B cell (primary cell): ENCODE results near the gene CENPB. TPM values are rescaled to one million over a fixed set of nuclear protein-coding genes. Genes with fewer than 3 reads are reported as not detected.

Experiments used
- ATAC-seq: fragments of 200-7000 bp; cut with Tn5 transposase; one replicate; pipeline ENCODE4 v1.10.0; 2021; ENCODE audit warnings: low read depth, mild to moderate bottlenecking, moderate number of reproducible peaks, moderate library complexity
- CTCF ChIA-PET: fragments of 350-600 bp; sonication (Branson Sonifier 250); formaldehyde crosslinking; loops from one replicate; lab custom pipeline; 2021; ENCODE audit warnings: antibody characterized with exemption, inconsistent platforms; lab: Charles Lee
- POLR2A ChIA-PET: fragments of 350-600 bp; sonication (Branson Sonifier 250); formaldehyde crosslinking; loops from one replicate; lab custom pipeline; 2021; ENCODE audit warnings: antibody characterized with exemption; lab: Charles Lee
- DNase-seq: peaks from one replicate; pipeline ENCODE4 v3.0.0; 2013
- H2AFZ ChIP-seq: 2 replicates; pipeline ENCODE4 v1.6.1; 2012; ENCODE audit warnings: mild to moderate bottlenecking, low read depth, low read length; ENCODE audit not compliant: insufficient read depth, poor library complexity, severe bottlenecking
- H3K27ac ChIP-seq, 2 donors: 1 replicate in 1 of 2; 2 replicates in 1 of 2; pipeline ENCODE4 v1.5.1; 2012 to 2013; ENCODE audit warnings: low read length in 2 of 2, mild to moderate bottlenecking in 2 of 2, moderate library complexity in 1 of 2
- H3K27me3 ChIP-seq, 4 experiments: fragments of 200-600 bp in 1 of 4; sonication (generic) in 1 of 4; replicated peaks in 1 of 4; 1 replicate in 2 of 4; 2 replicates in 2 of 4; pipeline versions ENCODE4 v1.6.1 to v1.7.0; 2013 to 2016; ENCODE audit warnings: low read length in 3 of 4, mild to moderate bottlenecking in 2 of 4, mixed read lengths in 1 of 4, moderate library complexity in 1 of 4; ENCODE audit not compliant: insufficient read depth in 4 of 4, control insufficient read depth in 3 of 4; ENCODE audit errors: control extremely low read depth in 1 of 4
- H3K36me3 ChIP-seq, 2 experiments: replicated peaks in 1 of 2; 1 replicate in 1 of 2; 2 replicates in 1 of 2; pipeline versions ENCODE4 v1.6.1 to v1.7.1; 2013; ENCODE audit warnings: low read length in 1 of 2; ENCODE audit not compliant: insufficient read depth in 2 of 2, control insufficient read depth in 1 of 2; ENCODE audit errors: control extremely low read depth in 1 of 2, extremely low read depth in 1 of 2
- H3K4me1 ChIP-seq, 2 donors: fragments of 200-600 bp in 1 of 2; sonication (generic) in 1 of 2; 1 replicate in 1 of 2; 2 replicates in 1 of 2; pipeline versions ENCODE4 v1.5.1 to v1.6.1; 2013 to 2017; ENCODE audit warnings: low read length in 2 of 2; ENCODE audit not compliant: control insufficient read depth in 2 of 2, insufficient read depth in 2 of 2
- H3K4me2 ChIP-seq: replicated peaks from 2 replicates; pipeline ENCODE3; 2012; ENCODE audit warnings: mild to moderate bottlenecking, low read depth, low read length; ENCODE audit not compliant: poor library complexity, severe bottlenecking
- H3K4me3 ChIP-seq, 5 experiments: fragments of 200-600 bp in 1 of 5; sonication (generic) in 1 of 5; 1 replicate in 3 of 5; 2 replicates in 2 of 5; pipeline versions ENCODE4 v1.5.1 to v1.7.0; 2011 to 2016; ENCODE audit warnings: low read length in 4 of 5, mild to moderate bottlenecking in 4 of 5, low read depth in 2 of 5, control low read depth in 1 of 5, moderate library complexity in 1 of 5; ENCODE audit not compliant: insufficient read depth in 1 of 5; ENCODE audit errors: control extremely low read depth in 1 of 5, extremely low read depth in 1 of 5
- H3K79me2 ChIP-seq: fragments of 200-600 bp; sonication (generic); one replicate; pipeline ENCODE4 v1.6.0; 2016; ENCODE audit warnings: low read length; ENCODE audit not compliant: control insufficient read depth, insufficient read depth
- H3K9ac ChIP-seq: fragments of 200-600 bp; sonication (generic); 2 replicates; pipeline ENCODE4 v1.6.1; 2017; ENCODE audit warnings: mild to moderate bottlenecking, low read length, moderate library complexity
- H3K9me3 ChIP-seq, 3 donors: one replicate each; pipeline versions ENCODE4 v1.6.1 to v1.7.1; 2013; ENCODE audit warnings: low read length in 2 of 3; ENCODE audit not compliant: control insufficient read depth in 2 of 3, insufficient read depth in 1 of 3; ENCODE audit errors: control extremely low read depth in 1 of 3
- H4K20me1 ChIP-seq: 2 replicates; pipeline ENCODE4 v1.6.0; 2012; ENCODE audit warnings: mild to moderate bottlenecking, low read length; ENCODE audit not compliant: insufficient read depth, control insufficient read depth, poor library complexity, severe bottlenecking
- H3K27ac Mint-ChIP-seq: one replicate; pipeline ENCODE4 v1.8.0; 2021; ENCODE audit warnings: mixed read lengths
- H3K27me3 Mint-ChIP-seq: one replicate; pipeline ENCODE4 v1.8.0; 2021; ENCODE audit warnings: mixed read lengths
- H3K4me1 Mint-ChIP-seq: one replicate; pipeline ENCODE4 v1.8.0; 2021; ENCODE audit warnings: mixed read lengths
- H3K4me3 Mint-ChIP-seq: one replicate; pipeline ENCODE4 v1.8.0; 2021; ENCODE audit warnings: mixed read lengths
- H3K9me3 Mint-ChIP-seq: one replicate; pipeline ENCODE4 v1.8.0; 2022; ENCODE audit warnings: mixed read lengths; ENCODE audit not compliant: insufficient read depth
- EZH2 ChIP-seq: IDR thresholded peaks from 2 replicates; pipeline ENCODE4 v1.6.1; 2012; ENCODE audit warnings: borderline replicate concordance, low read depth, mild to moderate bottlenecking, moderate library complexity, low read length; ENCODE audit not compliant: insufficient read depth, poor library complexity, severe bottlenecking
- WGBS: methylation state at CpG from one replicate; pipeline ENCODE4 v1.1.5; 2013; ENCODE audit warnings: missing lambda C conversion rate; ENCODE audit not compliant: insufficient coverage; 5-methylcytosine and 5-hydroxymethylcytosine counted together
- intact Hi-C: fragments of 100-400 bp; cut with micrococcal nuclease; formaldehyde crosslinking; loops from one replicate; pipeline ENCODE4 v1.10.0; 2022
- polyA plus RNA-seq: library from polyadenylated mRNA; depleted of rRNA; stranded (reverse); fragments of >200 nt; gene quantifications from 2 replicates; pipeline ENCODE4 v1.2.3, GENCODE V29; 2012
- total RNA-seq, 2 donors: library from RNA; stranded (reverse); fragments of 120-200 nt in 1 of 2; gene quantifications; 1 replicate in 1 of 2; 2 replicates in 1 of 2; pipeline versions ENCODE4 v1.2.3 to v1.2.4, GENCODE V29; 2013 to 2022
- TF ChIP-seq, protein P1 (sequence below): fragments of 200-600 bp; IDR thresholded peaks from one replicate; pipeline ENCODE4 v1.8.0; 2022; ENCODE audit warnings: antibody characterized with exemption, mild to moderate bottlenecking

CENPB gene
- total and polyA plus RNA-seq, 2 donors (not counting 1 experiment from before 2014, with no cell fraction given) = 13.3 to 46.4 TPM

DNA sequence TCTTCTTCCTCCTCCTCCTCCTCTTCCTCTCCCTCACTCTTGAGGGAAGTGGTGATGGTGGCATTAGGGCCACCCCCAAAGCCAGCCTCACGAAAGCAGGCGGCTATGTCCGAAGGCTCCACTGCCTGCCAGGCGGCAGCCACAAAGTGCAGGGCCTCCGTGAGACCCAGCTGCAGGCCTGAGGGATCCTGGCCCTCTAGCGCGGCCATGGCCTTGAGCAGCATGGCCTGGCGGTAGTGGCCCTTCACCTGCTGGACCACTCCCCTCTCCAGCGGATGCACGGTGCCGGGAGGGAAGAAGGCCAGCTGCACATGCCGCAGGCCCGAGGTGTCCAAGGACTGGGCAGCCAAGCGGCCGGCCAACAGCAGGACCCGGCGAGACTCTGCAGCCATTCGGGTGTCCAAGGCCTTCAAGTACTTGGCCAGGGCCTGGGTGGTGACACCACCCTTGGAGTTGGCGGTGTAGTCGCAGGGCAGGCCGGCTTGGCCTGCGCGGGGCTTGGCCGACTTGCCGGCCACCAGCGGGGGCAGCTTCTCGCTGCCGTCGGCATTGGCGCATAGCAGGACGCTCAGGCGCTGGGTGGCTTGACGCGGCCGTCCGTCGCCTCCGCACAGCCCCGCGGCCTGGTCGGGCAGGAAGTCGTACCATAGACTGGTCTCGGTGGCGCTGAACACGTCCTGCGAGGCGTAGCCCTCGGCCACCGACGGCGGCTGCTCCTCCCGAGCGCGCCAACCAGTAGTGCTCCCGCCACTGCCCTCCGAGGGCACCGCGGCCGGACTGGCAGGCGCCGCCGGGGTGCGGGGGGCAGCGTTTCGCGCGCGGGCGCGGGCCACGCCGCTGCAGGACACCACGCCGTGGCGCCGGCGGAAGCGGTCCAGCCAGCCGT is 1.1 kb downstream of the CENPB start:
- H3K4me2 ChIP-seq = peak overlapping the region; percentile 79
- H4K20me1 ChIP-seq = peaks cover 23% of the 10 kb centered on the region
- 75% methylated on average over 79 of the region's 79 CpGs for WGBS
- H3K9me3 Mint-ChIP-seq = no peaks in the 10 kb centered on the region
- H3K27me3 Mint-ChIP-seq = no peaks in the 10 kb centered on the region
- H3K36me3 ChIP-seq = peaks cover 0 to 2% of the 10 kb centered on the region in 2 experiments
- peaks cover 0 to 3% (median 0%) of the 10 kb centered on the region in 3 donors for H3K9me3 ChIP-seq
- peaks cover 42% of the 10 kb centered on the region for H3K4me1 Mint-ChIP-seq
- peak; percentile 42 for DNase-seq
- peak overlapping the region; percentile 51 for H3K9ac ChIP-seq
- peaks cover 15 to 28% of the 10 kb centered on the region in 2 donors for H3K4me1 ChIP-seq
- POLR2A ChIA-PET = interaction anchor here (1.6 to 3.2 kb wide), 3 partner anchors 10 to 35 kb away, joined by 8 to 17 read pairs (median 10); partner anchors contain the start of genes ADISSP, AP5S1 and CDC25B
- intact Hi-C loops = loop anchor here (1.0 to 2.0 kb wide), 5 partner anchors 17 to 299 kb away; partner anchors contain the start of genes AP5S1, MAVS and PANK2
- peak overlapping the region in 4 of 5 experiments; percentile 46 to 60 (median 56) for H3K4me3 ChIP-seq
- ATAC-seq = no peak
- H3K27ac ChIP-seq = peak overlapping the region in 1 of 2 donors; percentile 56
- no peak overlapping the region for H3K27ac Mint-ChIP-seq
- H3K79me2 ChIP-seq = no peaks in the 10 kb centered on the region
- TF ChIP-seq, protein P1, sequence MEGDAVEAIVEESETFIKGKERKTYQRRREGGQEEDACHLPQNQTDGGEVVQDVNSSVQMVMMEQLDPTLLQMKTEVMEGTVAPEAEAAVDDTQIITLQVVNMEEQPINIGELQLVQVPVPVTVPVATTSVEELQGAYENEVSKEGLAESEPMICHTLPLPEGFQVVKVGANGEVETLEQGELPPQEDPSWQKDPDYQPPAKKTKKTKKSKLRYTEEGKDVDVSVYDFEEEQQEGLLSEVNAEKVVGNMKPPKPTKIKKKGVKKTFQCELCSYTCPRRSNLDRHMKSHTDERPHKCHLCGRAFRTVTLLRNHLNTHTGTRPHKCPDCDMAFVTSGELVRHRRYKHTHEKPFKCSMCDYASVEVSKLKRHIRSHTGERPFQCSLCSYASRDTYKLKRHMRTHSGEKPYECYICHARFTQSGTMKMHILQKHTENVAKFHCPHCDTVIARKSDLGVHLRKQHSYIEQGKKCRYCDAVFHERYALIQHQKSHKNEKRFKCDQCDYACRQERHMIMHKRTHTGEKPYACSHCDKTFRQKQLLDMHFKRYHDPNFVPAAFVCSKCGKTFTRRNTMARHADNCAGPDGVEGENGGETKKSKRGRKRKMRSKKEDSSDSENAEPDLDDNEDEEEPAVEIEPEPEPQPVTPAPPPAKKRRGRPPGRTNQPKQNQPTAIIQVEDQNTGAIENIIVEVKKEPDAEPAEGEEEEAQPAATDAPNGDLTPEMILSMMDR = no peak
- no peak for TF ChIP-seq EZH2
- CTCF ChIA-PET = interaction anchor here (0.6 to 6.4 kb wide), 13 partner anchors 7 to 300 kb away, joined by 3 to 84 read pairs (median 5); partner anchors contain the start of genes ADISSP, AP5S1 and CDC25B
- H3K4me3 Mint-ChIP-seq = peak overlapping the region; percentile 89
- H2AFZ ChIP-seq = no peak overlapping the region
- H3K27me3 ChIP-seq = no peaks in the 10 kb centered on the region
